Brain microvascular endothelial cell (primary cell): ENCODE measurements around the gene HIF1A.
"Not testable (repeated sequence)": the region's sequence is repeated elsewhere in the genome, so short reads cannot be mapped to it uniquely, and the experiment has no call there.

Source experiments
- DNase-seq: peaks from one replicate; pipeline ENCODE4 v3.0.0-alpha.2; 2020
- H3K27ac ChIP-seq: fragments of 250-450 bp; sonication (Bioruptor Pico); 2 replicates; pipeline ENCODE4 v1.5.1; 2020; ENCODE audit warnings: mild to moderate bottlenecking, moderate library complexity
- H3K27me3 ChIP-seq: fragments of 250-450 bp; sonication (Bioruptor Pico); replicated peaks from 2 replicates; pipeline ENCODE4 v1.5.1; 2020; ENCODE audit warnings: mild to moderate bottlenecking
- H3K36me3 ChIP-seq: fragments of 250-450 bp; sonication (Bioruptor Pico); replicated peaks from 2 replicates; pipeline ENCODE4 v1.5.1; 2020; ENCODE audit warnings: mild to moderate bottlenecking
- H3K4me3 ChIP-seq: 2 replicates; pipeline ENCODE4 v1.5.1; 2011; ENCODE audit warnings: low read depth, mild to moderate bottlenecking, control low read depth, low read length, moderate library complexity
- in situ Hi-C: cut with HindIII; loops from 2 replicates; pipeline ENCODE4 v1.10.0; 2017; ENCODE audit warnings: low sequenced_read_pairs, low pct_ligation_motif_present
- TF ChIP-seq, protein P1 (sequence below): IDR thresholded peaks from 2 replicates; pipeline ENCODE4 v1.5.1; 2011; ENCODE audit warnings: low read depth, mild to moderate bottlenecking, moderate library complexity, low read length, control low read depth, inconsistent platforms; ENCODE audit errors: missing control alignments

HIF1A gene

DNA sequence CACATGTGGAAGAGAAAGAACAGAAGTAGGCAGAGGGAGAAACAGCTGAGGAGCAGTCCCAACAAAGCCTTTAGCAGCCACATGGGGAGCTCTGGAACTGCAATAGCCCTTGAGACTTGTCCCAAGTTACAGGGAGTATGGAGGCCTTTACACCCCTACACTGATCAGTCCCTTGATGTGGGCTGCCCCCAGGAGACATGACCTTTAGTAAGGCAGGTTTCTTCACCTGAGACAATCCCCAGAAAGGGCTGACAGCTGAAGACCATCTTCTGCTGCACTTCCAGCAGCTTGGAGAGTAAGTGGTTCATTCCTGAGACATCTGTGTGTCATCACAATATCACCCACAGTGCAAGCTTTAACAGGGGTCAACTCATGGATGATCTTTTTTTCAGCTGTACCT is 58.3 kb downstream of the HIF1A start:
- in situ Hi-C loops = no loop called here
- no peak for DNase-seq
- H3K27ac ChIP-seq = no peak overlapping the region
- H3K4me3 ChIP-seq = no peak overlapping the region
- H3K27me3 ChIP-seq = no peaks in the 10 kb centered on the region
- TF ChIP-seq, protein P1, sequence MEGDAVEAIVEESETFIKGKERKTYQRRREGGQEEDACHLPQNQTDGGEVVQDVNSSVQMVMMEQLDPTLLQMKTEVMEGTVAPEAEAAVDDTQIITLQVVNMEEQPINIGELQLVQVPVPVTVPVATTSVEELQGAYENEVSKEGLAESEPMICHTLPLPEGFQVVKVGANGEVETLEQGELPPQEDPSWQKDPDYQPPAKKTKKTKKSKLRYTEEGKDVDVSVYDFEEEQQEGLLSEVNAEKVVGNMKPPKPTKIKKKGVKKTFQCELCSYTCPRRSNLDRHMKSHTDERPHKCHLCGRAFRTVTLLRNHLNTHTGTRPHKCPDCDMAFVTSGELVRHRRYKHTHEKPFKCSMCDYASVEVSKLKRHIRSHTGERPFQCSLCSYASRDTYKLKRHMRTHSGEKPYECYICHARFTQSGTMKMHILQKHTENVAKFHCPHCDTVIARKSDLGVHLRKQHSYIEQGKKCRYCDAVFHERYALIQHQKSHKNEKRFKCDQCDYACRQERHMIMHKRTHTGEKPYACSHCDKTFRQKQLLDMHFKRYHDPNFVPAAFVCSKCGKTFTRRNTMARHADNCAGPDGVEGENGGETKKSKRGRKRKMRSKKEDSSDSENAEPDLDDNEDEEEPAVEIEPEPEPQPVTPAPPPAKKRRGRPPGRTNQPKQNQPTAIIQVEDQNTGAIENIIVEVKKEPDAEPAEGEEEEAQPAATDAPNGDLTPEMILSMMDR = peak; percentile 30
- peaks cover 22% of the 10 kb centered on the region for H3K36me3 ChIP-seq

DNA sequence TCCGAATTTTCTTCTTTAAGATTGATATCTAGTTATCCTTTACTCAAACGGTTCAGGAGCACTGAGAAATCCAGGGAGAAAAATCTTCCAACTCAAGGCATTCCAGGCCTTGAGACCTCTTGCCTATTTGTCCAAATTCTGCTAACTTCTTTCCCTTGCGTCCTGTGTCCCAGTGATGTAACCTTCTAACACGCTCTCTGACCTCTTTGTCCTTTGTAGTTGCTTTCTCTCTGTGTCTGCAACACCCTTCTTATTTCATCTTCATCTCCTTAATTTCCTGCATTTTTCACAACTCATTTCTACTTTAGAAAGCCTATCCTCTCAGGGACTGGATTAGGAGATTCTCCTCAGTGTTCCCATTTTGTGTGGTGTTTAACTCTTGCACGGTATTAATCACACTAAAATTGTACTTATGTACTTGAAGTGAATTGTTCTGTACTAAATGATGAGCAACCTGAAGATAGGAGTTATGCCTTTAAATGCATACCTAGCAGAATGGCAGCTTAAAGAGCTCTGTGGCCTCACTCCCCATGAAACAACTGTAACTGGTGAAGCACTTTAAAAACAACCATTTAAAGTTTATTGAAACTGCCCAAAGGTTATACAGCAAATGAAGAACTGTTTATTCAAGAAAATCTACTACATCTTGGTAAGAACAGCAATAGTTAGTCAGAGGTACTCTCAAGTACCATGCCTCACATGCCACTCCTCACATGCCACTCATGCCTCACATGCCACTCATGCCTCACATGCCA is 59.5 kb downstream of the HIF1A start:
- in situ Hi-C loops = no loop called here

DNA sequence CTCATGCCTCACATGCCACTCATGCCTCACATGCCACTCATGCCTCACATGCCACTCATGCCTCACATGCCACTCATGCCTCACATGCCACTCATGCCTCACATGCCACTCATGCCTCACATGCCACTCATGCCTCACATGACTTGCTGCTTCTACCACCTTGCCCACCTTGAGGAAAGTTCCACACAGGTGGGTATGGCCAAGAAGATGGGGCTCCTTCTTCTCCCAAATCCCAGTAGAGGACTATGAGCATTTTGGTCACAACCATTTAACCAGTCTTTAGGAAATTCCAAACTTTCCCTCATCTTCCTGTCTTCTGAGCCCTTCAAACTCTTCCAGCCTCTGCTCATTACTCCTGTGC is 60.0 kb downstream of the HIF1A start:
- H3K4me3 ChIP-seq, DNase-seq, in situ Hi-C loops, H3K36me3 ChIP-seq, H3K27me3 ChIP-seq: not testable (repeated sequence)
- H3K27ac ChIP-seq = peak overlapping the region; percentile 14

More for the DNA sequence above, 59.5 kb downstream of the HIF1A start:
- Histone ChIP-seq H3K27ac (no peak overlapping the region), H3K4me3 (no peak overlapping the region), H3K27me3 (no peaks in the 10 kb centered on the region), H3K36me3 (peaks cover 13% of the 10 kb centered on the region)
- no peak for DNase-seq
- TF ChIP-seq, protein P1 = no peak

DNA sequence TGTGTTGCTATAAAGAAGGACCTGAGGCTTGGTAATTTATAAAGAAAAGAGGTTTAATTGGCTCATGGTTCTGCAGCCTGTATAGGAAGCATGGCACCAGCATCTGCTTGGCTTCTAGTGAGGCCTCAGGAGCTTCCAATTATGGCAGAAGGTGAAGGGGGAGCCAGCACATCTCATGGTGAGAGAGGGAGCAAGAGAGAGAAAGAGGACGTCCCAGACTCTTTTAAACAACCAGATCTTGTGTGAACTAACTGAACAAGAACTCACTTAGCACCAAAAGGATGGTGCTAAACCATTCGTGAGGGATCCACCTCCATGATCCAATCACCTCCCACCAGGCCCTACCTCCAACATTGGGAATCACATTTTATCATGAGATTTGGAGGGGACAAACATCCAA is 60.8 kb downstream of the HIF1A start:
- no peak for DNase-seq
- Histone ChIP-seq H3K4me3 (no peak overlapping the region), H3K27me3 (no peaks in the 10 kb centered on the region), H3K27ac (no peak overlapping the region), H3K36me3 (peaks cover 3% of the 10 kb centered on the region)
- in situ Hi-C loops = no loop called here
- TF ChIP-seq, protein P1 = no peak

DNA sequence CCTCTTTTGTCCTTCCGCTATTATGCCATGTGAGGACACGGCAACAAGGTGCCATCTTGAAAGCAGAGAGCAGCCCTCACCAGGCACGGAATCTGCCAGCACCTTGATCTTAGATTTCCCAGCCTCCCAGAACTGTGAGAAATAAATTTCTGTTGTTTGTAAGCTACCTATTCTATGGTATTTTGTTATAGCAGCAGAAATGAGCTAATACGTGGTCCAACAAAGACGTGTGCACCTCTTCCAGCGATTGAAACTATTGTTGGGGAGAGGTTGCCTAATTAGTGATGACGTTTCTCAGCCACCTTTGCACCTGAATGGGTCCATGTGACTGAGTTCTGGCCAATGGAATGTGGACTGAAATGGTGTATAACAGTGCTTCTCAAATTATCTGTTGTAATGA is 64.6 kb downstream of the HIF1A start:
- no peak overlapping the region for H3K27ac ChIP-seq
- DNase-seq = no peak
- H3K36me3 ChIP-seq = no peaks in the 10 kb centered on the region
- no peaks in the 10 kb centered on the region for H3K27me3 ChIP-seq
- TF ChIP-seq, protein P1 = no peak
- in situ Hi-C loops = no loop called here
- H3K4me3 ChIP-seq = no peak overlapping the region

DNA sequence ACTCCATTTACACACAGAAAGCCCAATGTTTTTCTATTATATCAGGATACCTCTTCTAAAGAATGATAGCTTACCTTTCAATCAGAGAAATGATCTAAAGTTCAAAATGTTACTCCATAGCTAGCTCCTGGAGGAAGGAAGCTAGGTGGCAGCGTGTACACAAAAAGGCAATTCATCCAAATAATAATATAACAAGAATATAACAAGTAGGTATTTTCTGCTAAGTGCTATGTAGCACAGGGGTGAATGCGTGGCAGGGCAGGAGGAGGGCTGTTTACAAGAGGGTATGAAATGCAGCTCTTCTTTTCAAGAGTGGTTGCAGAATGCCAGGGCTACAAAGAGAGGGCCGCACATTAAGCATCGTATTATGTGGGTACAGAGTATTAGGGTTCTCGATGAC is 66.2 kb downstream of the HIF1A start:
- DNase-seq = no peak
- Histone ChIP-seq H3K4me3 (peak overlapping the region; percentile 92), H3K36me3 (no peaks in the 10 kb centered on the region), H3K27ac (peak overlapping the region; percentile 66), H3K27me3 (no peaks in the 10 kb centered on the region)
- in situ Hi-C loops = no loop called here
- TF ChIP-seq, protein P1 = no peak
